ENCODE data around the gene HADHB.

DNA sequence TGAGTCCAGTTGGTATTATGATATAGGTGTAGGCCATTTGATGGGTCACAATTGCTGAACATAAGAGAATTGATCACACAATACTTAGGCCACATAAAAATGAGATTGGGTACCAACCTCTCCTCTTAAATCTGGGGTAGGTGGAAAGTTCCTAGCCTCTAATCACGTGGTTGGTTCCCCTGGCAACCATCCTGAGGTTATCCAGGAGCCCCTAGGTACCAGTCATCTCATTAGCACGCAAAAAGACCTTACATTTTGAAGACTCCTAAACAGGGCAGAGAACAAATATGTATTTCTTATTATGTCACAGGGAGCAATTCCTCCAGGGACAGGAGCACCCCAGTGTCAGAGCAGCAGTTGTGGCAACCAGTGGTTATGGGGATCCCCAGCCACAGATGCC is 88.6 kb downstream of the HADHB start:
- no peak for TF ChIP-seq POLR2A (IDR thresholded peaks at IDR 0.05; ENCODE audit: low read length)
- no peak for TF ChIP-seq GATA1 (IDR thresholded peaks at IDR 0.05; ENCODE audit: low read depth, low read length)
